SK-N-MC (cell line): ENCODE measurements around the gene MEAF6.

Experiments used
- DNase-seq: peaks from one replicate; pipeline ENCODE4 v3.0.0-alpha.2; 2011; ENCODE audit warnings: low read depth, low spot score
- H3K27ac ChIP-seq: fragments of 200-600 bp; sonication (generic); 2 replicates; pipeline ENCODE4 v1.5.1; 2016; ENCODE audit warnings: mixed run types
- H3K36me3 ChIP-seq: fragments of 200-600 bp; sonication (generic); 2 replicates; pipeline ENCODE4 v1.6.1; 2017; ENCODE audit warnings: antibody characterized with exemption, low read length, mixed read lengths; ENCODE audit not compliant: insufficient read depth
- H3K4me3 ChIP-seq: fragments of 200-600 bp; sonication (generic); 2 replicates; pipeline ENCODE4 v1.5.1; 2016
- H3K9ac ChIP-seq: fragments of 200-600 bp; sonication (generic); 2 replicates; pipeline ENCODE4 v1.8.0; 2017; ENCODE audit warnings: mixed run types, mixed read lengths; ENCODE audit not compliant: insufficient read length
- H3K9me3 ChIP-seq: fragments of 200-600 bp; sonication (generic); 2 replicates; pipeline ENCODE4 v1.6.1; 2017; ENCODE audit warnings: low read depth, mild to moderate bottlenecking, antibody characterized with exemption, low read length, moderate library complexity, mixed read lengths
- EZH2 ChIP-seq: fragments of 200-600 bp; sonication (generic); IDR thresholded peaks from one replicate; pipeline ENCODE4 v1.6.1; 2017; ENCODE audit warnings: antibody characterized with exemption
- FOXP2 ChIP-seq: optimal IDR thresholded peaks from 2 replicates; pipeline ENCODE3; 2011; ENCODE audit warnings: mild to moderate bottlenecking, moderate library complexity; ENCODE audit not compliant: insufficient read depth; ENCODE audit errors: extremely low read length, control extremely low read depth
- POLR2AphosphoS5 ChIP-seq: IDR thresholded peaks from 2 replicates; pipeline ENCODE4 v1.6.1; 2012; ENCODE audit warnings: mild to moderate bottlenecking, low read depth, low read length, borderline replicate concordance

Gene MEAF6

GRCh38 chr1:37474046-37474696, 40.4 kb downstream of the MEAF6 start, which contains the start of gene ZC3H12A:
ZC3H12A (plus strand) TSS chr1:37474580; CDS start chr1:37475497, 917 bp downstream.
- H3K9ac ChIP-seq: peak within 1 kb of the TSS; percentile 80
- no peak within 1 kb of the TSS for H3K27ac ChIP-seq
- TF ChIP-seq POLR2AphosphoS5 (peak; percentile 85), EZH2 (no peak), FOXP2 (peak; percentile 19)
- H3K9me3 ChIP-seq: no peaks in the 10 kb centered on the region
- no peak for DNase-seq
- H3K4me3 ChIP-seq: peak within 1 kb of the TSS; percentile 92
- H3K36me3 ChIP-seq: peaks cover 6% of the 10 kb centered on the region; the same call in 1 of the 2 replicates

GRCh38 chr1:37473431-37474045, 41.0 kb downstream of the MEAF6 start:
- Histone ChIP-seq H3K36me3 (peaks cover 4% of the 10 kb centered on the region; the same call in 1 of the 2 replicates), H3K9me3 (no peaks in the 10 kb centered on the region), H3K27ac (no peak overlapping the region), H3K4me3 (peak overlapping the region; percentile 92), H3K9ac (no peak overlapping the region)
- no peak for TF ChIP-seq FOXP2
- no peak for TF ChIP-seq POLR2AphosphoS5
- TF ChIP-seq EZH2: no peak
- DNase-seq: no peak

GRCh38 chr1:37472994-37473393, 41.6 kb downstream of the MEAF6 start:
- Histone ChIP-seq H3K9me3 (no peaks in the 10 kb centered on the region), H3K36me3 (no peaks in the 10 kb centered on the region; the same call in 1 of the 2 replicates), H3K9ac (no peak overlapping the region), H3K4me3 (no peak overlapping the region), H3K27ac (no peak overlapping the region)
- TF ChIP-seq FOXP2 (no peak), POLR2AphosphoS5 (no peak), EZH2 (no peak)
- no peak for DNase-seq

- no peak overlapping the region for H3K27ac ChIP-seq
- no peak for DNase-seq
- no peak overlapping the region for H3K4me3 ChIP-seq
- no peak overlapping the region for H3K9ac ChIP-seq
- no peaks in the 10 kb centered on the region for H3K9me3 ChIP-seq
- H3K36me3 ChIP-seq: no peaks in the 10 kb centered on the region
- TF ChIP-seq EZH2 (no peak), POLR2AphosphoS5 (no peak)
Observed at GRCh38 chr1:37472281-37472680, 42.3 kb downstream of the MEAF6 start.

- no peak overlapping the region for H3K4me3 ChIP-seq
- DNase-seq: no peak
- H3K9ac ChIP-seq: peak overlapping the region; percentile 42
- no peak overlapping the region for H3K27ac ChIP-seq
- no peaks in the 10 kb centered on the region for H3K9me3 ChIP-seq
- no peaks in the 10 kb centered on the region for H3K36me3 ChIP-seq
- no peak for TF ChIP-seq POLR2AphosphoS5
- no peak for TF ChIP-seq FOXP2
- no peak for TF ChIP-seq EZH2
Observed at GRCh38 chr1:37471345-37472231, 43.0 kb downstream of the MEAF6 start.

GRCh38 chr1:37469386-37469785, 45.2 kb downstream of the MEAF6 start:
- TF ChIP-seq EZH2 (no peak), POLR2AphosphoS5 (no peak), FOXP2 (no peak)
- DNase-seq: no peak
- H3K27ac ChIP-seq: no peak overlapping the region

GRCh38 chr1:37468037-37468436, 46.5 kb downstream of the MEAF6 start:
- DNase-seq: no peak
- Histone ChIP-seq H3K27ac (no peak overlapping the region), H3K9ac (no peak overlapping the region), H3K9me3 (no peaks in the 10 kb centered on the region), H3K4me3 (no peak overlapping the region), H3K36me3 (no peaks in the 10 kb centered on the region)
- TF ChIP-seq FOXP2 (no peak), POLR2AphosphoS5 (no peak), EZH2 (no peak)

More at GRCh38 chr1:37469386-37469785, 45.2 kb downstream of the MEAF6 start:
- H3K9me3 ChIP-seq: no peaks in the 10 kb centered on the region
- no peak overlapping the region for H3K4me3 ChIP-seq
- no peak overlapping the region for H3K9ac ChIP-seq
- no peaks in the 10 kb centered on the region for H3K36me3 ChIP-seq
